Choroid plexus epithelial cell (primary cell): ENCODE results near the gene OPCML.

Source experiments
- DNase-seq: peaks from one replicate; pipeline ENCODE4 v3.0.0-alpha.2; 2010; ENCODE audit warnings: low read depth
- H3K4me3 ChIP-seq: 2 replicates; pipeline ENCODE4 v1.5.1; 2011; ENCODE audit warnings: low read depth, mild to moderate bottlenecking, control low read depth, low read length, moderate library complexity
- CTCF ChIP-seq: conservative IDR thresholded peaks from 2 replicates; pipeline ENCODE4 v1.5.1; 2011; ENCODE audit warnings: low read depth, mild to moderate bottlenecking, control low read depth, inconsistent platforms, low read length, moderate library complexity

Gene OPCML

DNA sequence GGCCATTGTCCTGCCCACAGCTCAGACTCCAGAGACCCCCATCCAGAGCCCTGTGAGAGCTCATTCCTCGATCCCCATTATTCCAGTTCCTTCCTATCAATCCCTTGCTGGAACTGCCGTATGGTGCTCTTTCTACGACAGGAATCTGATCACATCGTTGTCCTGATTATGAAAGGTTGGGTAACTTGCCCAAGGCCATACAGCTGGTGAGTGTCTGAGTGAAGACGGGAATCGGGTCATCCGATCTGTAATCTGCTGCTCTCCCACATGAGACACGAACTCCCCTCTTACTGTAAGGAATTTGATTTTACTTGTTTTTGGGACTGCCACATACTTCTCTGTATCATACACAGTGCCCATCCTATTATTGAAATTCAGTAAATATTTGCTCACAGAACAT, 149.1 kb downstream of the OPCML start:
- no peak for DNase-seq
- H3K4me3 ChIP-seq: no peak overlapping the region
- no peak for TF ChIP-seq CTCF

GRCh38 chr11:133382131-133382812, 150.0 kb downstream of the OPCML start:
- no peak overlapping the region for H3K4me3 ChIP-seq
- no peak for TF ChIP-seq CTCF
- no peak for DNase-seq

GRCh38 chr11:133381761-133382130, 150.6 kb downstream of the OPCML start:
- H3K4me3 ChIP-seq: no peak overlapping the region
- TF ChIP-seq CTCF: no peak
- no peak for DNase-seq

GRCh38 chr11:133366147-133366546, 166.2 kb downstream of the OPCML start:
- no peak for DNase-seq
- H3K4me3 ChIP-seq: no peak overlapping the region
- no peak for TF ChIP-seq CTCF

DNA sequence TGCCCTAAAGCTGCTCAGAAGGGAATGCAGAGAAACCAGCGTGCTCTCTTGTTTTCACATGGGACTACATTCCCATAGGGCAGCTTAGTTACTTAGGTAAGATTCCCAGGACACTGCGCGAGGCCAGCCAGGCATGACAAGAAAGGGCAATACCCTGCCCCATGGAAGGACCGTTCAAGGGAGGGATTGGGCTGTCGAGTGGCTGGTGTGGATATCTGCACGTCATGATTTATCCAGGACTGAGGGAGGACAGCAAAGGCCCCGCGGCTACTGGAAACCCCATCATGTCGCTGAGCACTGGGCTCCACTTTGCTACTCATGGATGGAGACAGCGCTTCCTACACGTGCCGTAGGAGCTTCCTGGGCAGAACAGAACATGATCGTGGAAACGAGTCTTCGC, 169.4 kb downstream of the OPCML start:
- no peak for TF ChIP-seq CTCF
- DNase-seq: no peak
- no peak overlapping the region for H3K4me3 ChIP-seq

- no peak overlapping the region for H3K4me3 ChIP-seq
- no peak for DNase-seq
- no peak for TF ChIP-seq CTCF
These were observed 170.1 kb downstream of the OPCML start for GRCh38 chr11:133362156-133362555.

GRCh38 chr11:133361689-133361994, 170.7 kb downstream of the OPCML start:
- TF ChIP-seq CTCF: no peak
- H3K4me3 ChIP-seq: no peak overlapping the region
- DNase-seq: no peak
